Caki2 (cell line): Measurements from ENCODE around the gene GRIN2C. TPM values are rescaled to one million over a fixed set of nuclear protein-coding genes. Genes with fewer than 3 reads are reported as not detected.

ENCODE experiments used
- DNase-seq: peaks from one replicate; pipeline ENCODE4 v3.0.0-alpha.2; 2015; ENCODE audit warnings: low read depth
- in situ Hi-C: cut with HindIII; loops from 2 replicates; pipeline ENCODE4 v1.10.0; 2016; ENCODE audit warnings: low sequenced_read_pairs, low pct_unique_long_range_greater_than_20kb, mixed read lengths
- total RNA-seq: library from RNA; depleted of rRNA; stranded (reverse); fragments of >200 nt; shearing (Covaris generic); gene quantifications from 2 replicates; pipeline ENCODE4 v1.2.3, GENCODE V29; 2014; ENCODE audit warnings: low replicate concordance

Gene GRIN2C
- total RNA-seq, 1 experiment from 2014 or later: 0.51 TPM

DNA sequence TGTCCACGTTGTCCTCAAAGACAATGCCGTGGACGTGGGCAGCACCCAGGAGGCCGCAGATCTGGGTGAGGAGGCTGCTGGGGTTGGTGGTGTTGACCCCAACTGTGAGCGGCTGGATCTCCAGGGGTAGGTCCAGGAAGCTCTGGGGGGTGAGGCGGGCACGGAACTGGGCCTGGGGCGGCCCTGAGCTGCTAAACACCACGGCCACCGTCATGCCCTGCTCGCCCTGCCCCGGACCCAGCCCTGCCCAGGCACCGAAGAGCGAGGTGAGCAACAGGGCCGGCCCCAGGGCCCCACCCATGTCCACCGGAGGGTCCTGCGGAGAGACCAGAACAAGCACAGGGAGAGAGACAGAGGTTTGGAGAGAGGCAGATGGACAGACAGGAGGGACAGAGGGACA is 4.9 kb downstream of the GRIN2C start:
- DNase-seq: no peak
- in situ Hi-C loops: no loop called here

DNA sequence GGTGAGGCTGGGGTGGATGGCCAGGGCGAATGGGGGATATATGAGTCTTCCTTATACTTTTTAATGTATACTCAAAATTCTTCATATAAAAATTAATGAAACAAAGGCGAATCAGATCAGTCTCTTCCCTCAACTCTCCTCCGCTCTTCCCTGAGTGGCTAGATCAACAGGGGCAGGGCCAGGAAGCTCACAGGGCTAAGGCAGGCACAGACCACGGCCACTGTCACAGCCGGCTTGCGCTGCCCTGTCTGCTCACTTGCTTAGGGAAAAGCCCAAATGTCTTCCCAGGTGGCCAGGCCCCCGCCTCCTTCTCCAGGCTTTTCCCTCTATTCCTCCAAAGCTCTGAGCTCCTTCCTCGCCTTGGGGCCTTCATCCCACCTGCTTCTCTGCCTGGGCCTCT is 6.0 kb downstream of the GRIN2C start:
- in situ Hi-C loops: no loop called here
- no peak for DNase-seq

DNA sequence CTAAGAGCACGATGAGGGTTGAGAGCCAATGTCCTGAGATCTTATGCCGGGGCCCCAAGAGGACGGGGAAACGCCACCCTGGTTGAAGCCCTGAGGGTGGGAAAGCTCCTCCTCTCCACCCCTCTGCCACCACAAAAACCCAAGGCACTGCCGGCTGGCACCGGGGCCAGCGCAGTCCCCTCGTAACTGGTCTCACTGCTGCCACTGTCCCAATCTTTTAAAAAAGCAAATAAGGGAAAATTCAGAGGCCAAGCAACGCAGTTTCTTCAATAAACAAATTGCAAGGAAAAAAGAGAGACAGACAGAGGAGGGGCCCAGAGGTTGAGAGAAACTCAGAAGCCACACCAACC is 6.7 kb downstream of the GRIN2C start:
- DNase-seq: no peak
- in situ Hi-C loops: no loop called here

DNA sequence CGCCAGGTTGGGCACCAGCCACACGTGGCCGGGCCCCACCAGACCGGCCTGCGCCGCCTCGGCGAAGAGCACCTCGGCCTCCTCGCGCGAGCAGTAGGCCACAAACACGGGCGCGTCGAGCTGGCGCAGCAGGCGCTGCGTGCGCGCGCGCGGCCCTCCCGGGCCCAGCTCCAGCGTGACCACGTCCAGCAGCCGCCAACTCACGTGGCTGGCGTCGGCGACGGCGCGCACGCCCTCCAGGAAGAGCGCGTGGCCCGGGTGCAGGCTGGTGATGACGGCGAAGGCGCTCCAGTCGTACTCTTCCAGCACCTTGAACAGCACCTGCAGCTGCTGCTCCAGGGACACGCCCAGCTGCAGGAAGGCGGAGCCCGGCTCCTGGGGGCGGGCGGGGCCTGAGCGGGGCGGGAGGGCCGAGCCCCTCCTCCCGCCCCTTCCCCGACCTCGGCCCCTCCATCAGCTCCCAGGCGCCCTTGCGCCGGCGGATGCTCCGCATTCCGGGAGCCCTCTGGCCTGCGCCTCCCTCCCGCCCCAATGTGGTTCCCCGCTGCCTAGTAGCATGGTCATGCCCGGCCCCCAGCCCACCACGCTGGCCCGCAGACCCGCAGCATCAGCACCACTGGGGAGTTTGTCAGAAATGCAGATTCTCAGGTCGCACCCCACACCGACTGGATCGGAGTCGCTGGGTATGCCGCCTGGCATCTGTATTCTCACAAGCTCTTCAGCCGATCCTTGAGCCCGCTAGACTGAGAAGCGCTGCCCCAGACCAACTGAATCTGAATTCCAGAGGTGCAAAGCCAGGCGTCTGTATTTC is 7.2 kb downstream of the GRIN2C start:
- peak; percentile 47 for DNase-seq
- in situ Hi-C loops: no loop called here

DNA sequence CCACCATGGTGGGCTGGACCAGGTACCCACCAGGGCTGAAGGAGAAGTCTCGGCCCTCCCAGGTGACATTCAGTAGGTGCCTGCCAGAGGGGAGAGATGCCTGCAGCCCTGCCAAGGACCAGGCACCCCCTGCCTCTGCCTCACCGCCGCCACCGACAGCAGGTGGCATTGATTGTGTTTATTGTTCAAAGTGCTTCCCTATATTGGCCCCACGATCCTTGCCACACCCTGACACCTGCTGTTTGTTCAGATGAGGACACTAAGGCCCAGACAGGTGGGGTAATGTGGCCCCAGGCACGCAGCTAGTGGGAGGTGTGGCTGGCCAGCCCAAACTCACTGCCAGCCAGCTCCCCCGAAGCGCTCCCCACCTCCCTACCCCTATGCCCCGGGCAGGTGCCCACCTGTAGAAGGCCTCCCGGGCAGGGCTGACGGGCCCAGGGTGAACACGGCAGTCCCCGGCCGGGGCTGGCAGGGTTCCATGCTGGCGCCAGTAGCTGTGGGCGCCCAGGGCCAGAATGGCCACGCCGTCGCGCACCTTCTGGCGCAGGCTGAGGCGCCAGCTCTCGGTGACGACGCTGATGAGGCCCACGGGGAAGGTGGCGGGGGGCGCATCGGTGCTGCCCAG is 8.0 kb downstream of the GRIN2C start:
- no peak for DNase-seq
- in situ Hi-C loops: no loop called here

DNA sequence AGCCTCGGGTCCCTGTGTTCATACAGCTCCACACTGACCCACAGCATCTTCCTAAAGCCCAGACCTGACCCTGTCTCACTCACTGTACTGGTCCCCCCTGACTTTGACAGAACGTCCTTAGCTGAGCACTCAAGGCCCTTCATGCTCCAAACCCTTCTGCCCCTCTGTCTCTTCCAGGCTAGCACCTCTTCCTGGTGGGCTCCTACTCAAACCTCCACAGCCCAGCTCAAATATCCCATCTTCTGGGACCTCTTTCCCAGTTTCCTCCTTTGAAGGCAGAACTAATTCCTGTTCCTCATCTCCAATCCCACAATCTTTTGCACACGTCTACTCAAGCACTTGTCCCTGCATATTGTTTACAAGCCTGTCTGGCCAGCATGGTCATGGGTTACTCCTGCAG is 8.8 kb downstream of the GRIN2C start:
- no peak for DNase-seq
- in situ Hi-C loops: no loop called here

DNA sequence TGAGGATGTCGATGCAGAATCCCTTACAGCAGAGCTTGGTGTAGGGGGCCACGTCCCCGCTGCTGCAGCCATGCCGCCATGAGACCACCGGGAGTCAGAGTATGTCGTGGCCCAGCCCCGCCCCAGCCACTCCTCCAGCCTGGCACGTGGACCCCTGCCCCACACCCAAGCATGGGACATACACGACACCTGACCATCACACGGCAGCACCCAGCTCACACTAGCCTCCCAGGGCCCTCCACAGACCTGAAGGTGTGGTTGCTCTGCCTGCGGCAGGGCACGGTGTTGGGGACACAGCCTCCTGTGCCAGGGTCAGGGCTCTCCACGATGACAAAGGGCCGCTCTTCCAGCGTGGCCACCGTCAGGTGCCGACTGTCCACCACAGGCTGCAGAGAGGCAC is 9.4 kb downstream of the GRIN2C start:
- DNase-seq: no peak
- in situ Hi-C loops: no loop called here

DNA sequence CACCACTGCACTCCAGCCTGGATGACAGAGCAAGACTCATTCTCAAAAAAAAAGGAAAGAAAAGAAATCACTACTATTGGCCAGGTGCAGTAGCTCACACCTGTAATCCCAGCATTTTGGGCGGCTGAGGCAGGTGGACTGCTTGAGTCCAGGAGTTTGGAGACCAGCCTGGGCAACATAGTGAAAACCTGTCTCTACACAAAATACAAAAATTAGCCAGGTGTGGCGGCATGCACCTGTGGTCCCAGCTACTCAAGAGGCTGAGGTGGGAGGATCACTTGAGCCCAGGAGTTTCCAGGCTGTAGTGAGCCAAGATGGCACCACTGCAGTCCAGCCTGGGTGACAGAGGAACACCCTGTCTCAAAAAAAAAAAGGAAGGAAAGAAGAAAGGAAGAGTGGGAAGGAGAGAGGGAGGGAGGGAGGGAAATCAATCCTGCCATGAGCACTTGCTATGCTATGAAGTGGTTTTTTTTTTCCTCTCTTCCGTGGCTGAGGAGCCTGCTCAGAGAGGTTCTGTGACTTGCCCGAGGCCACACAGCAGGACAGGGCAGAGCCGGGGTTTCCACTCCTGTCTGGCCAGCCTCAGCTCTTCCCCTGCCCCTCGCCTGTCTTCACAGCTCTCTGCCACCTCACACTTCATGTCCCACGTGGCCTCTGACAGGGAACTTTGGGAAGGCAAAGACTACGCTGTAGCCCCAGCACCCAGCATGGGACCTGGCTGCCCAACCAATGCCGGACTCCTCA is 10.9 kb downstream of the GRIN2C start:
- in situ Hi-C loops: no loop called here
- no peak for DNase-seq

DNA sequence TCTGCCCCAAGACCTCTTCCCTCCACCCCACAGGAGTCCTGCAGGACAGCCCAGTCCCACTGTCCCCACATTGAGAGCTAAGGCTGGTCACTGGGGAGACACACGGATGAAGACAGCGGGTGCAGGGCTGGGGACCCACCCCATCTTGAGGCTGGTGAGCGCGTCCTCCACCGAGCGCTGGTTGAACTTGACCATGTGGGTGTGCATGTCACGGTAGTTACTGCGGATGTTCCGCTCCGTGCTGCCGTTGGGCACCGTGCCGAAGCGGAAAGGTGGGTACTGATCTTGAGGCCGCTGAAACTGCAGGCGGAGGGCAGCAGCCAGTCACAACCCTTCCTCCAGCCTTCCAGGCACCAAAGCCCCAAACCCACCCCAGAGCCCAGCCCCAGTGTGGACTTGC is 13.1 kb downstream of the GRIN2C start:
- in situ Hi-C loops: no loop called here
- no peak for DNase-seq

DNA sequence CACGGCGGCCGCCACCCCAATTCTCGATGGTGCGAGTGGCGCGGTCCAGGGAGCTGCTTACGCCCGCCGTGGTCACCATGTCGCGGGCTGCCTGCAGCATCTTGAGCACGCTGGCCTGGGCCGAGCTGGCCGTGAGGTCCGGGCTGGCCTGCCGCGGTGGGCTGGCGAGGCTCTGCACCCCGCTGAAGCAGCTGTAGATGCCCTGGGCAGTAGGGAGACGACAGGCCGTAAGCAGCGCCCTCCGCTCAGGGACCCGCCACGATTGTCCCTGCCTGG is 16.4 kb downstream of the GRIN2C start:
- in situ Hi-C loops: no loop called here
- DNase-seq: no peak

DNA sequence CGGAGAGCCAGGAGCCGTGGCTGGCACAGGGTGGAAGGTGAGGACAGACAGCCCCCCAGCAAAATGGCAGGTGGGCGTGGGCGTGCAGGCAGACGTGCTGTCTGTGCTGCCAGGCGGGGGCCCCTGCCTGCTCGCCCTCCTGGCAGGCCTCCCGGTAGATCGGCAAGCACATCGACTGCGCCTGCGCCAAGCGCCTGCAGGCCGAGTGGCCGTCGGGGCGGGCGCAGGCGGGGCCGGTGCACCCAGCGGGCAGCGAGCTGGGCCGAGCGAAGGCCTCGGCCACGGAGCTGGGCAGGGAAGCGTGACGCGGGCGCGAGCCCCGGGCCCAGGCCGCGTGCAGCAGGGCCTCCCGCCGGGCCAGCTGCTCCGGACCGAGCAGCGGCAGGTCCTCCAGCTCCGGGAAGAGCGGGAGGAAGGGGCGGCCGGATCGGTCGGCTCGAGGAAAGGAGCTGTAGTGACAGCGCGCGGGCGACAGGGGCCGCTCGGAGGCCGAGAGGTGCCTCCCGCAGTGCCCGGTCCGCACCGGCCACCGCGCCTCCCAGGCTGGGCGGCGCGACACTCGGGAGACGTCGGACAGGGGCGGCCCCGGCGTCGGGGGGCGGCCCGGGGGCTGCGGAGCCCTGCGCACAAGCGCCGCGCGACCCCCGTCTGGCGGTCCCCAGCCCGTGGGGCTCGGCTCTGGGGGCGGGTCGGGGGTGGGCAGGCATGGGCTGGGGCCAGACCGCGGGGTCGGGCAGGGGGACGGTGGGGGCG is 16.9 kb downstream of the GRIN2C start:
- DNase-seq: peak; percentile 78
- in situ Hi-C loops: no loop called here

DNA sequence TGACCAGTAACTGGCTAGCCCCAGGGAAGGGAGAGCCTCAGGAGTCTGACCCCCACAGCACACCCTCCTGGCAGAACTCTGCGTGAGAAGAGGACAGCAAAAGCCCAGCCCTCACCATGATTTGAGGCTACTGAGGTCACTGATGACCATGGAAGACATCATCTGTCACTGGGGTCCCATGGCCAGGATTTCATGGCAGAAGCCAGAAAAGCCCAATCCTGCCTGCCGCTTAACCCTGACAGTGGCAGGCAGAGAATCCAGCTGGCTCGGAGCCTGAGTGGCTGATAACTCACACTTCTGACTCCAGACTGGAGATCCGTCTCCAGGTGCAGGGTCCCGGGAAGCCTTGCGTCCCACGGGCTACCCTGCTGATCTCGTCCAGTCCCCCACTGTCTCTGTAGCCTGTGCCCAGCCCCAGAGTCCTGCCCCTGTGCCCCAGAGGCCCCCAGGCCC is 17.5 kb downstream of the GRIN2C start:
- in situ Hi-C loops: no loop called here
- no peak for DNase-seq

DNA sequence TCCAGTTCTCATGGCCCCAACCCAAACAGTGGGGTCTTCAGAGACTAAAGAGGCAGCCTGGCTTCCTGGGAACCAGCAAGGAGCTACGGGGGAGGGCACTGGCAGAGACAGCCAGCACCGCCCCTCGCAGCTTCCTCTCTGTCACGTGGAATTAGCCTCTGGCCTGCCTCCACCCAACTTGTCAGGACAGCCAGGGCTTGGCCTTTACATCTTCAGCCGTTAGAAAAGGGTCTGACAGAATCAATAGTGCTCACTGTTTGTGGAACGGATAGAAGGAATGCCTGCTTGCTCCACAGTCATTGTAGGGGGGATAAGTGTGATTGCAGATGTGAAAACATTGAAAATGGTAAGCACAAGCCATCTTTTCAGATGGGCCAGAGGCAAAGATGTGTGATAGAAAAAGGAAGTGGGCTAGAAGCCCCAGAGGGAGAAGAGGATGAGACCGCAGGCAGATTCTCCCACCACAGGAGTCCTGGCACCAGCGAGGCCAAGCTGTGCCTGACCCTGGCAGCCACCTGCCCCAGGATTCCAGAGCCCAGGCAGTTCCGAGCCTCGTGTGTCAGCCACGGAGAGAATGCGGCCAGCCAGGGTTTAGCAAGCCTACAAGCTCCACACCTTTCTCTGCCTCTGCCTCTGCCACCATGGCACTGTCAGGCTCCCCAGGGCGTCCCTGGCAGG is 18.6 kb downstream of the GRIN2C start:
- no peak for DNase-seq

DNA sequence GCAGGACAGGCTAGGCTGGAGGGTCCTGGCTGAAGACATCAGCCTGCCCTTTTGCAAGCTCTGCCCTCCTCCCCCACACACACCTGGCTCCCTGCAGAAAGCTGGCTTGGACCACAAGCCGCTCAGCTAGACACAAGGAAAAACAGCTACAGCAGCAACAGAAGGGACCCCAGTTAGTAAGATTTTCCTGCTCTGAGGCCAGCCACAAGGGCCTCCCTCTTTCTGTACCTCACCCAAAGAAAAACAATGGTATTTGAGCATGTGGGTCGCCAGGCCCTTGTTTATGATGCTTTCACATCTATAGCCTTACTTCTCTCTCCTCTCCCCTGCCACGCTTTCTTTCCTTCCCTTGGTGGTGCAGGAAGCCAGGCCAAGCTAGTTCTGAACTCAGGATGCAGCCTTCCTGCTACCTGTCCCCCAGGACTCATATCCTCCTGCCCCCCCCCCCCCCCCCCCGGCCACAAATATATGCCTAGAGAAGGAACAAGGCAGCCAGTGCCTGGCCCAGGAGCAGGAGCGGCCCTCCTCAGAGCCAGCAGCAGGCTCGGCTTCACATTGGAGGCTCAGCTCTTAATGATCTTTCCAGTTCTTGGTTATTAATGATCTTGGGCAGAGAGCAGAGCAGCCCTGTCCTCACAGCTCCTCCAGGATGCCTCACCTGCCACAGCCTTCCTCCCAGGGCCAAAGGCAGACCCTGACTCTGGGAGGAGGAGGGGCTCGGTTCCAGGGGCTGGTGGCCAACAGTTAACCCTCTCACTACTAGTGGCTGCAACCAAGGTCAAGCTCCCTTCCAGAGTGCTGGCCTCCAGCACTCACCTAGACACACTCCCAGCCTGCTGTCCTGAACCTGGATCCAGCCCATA is 19.5 kb downstream of the GRIN2C start:
- in situ Hi-C loops: no loop called here
- DNase-seq: no peak

More for the DNA sequence above, 18.6 kb downstream of the GRIN2C start:
- in situ Hi-C loops: no loop called here

DNA sequence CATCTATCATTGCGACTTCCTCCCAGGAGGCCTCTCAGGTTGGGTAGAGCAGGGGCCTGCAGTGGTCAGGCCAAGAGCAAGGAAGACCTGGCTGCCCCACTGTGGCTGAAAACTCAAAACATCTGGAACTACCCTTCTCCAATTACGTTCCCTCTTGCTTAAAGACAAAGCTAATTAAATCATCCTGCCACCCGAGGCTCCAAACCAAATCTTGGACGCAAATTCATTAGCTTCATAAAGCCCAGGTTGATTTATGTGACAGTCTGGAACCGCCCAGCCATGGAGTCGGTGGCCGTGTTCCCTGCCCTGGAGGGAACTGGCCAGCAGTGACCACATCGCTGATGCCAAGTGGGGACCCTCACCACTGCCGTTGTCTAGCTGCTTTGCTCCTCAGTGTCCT is 21.4 kb downstream of the GRIN2C start:
- no peak for DNase-seq
- in situ Hi-C loops: no loop called here

DNA sequence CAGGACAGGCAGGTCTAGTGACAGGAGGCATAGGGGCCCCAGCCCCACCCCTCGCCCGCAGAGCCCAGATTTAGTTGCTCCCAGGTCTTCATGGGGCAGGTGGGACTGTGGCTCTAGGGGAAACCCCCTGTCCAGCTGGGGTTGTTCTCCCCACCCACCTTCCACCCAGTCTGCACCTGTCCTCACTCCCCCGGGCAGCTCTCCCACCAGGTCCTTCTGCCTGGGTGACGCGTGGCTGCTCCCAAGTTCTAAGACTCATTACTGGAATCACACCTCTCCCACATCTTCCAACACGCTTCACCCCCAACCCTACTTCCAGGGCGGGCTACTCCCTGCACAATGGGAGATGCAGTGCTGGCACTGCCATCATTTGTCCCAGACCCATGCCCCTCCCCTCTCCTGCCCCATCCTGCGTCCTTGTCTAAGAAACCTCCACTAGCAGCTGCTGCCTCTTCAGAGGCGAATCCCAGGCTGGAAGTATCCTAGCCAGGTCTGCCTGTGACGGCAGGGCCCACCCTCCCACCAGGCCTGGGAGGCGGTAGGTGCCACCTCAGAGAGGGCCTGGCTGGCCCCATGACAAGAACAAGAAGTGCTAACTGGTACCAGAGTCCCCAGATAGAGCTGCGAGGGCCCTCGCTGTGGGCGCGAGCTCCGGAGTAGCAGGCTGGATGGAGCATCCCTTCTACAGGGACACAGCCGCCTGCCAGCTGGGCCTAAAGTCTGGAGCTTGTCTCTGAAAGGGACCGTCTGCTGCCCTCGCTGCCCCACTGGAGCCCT is 22.8 kb downstream of the GRIN2C start:
- DNase-seq: no peak
- in situ Hi-C loops: no loop called here

DNA sequence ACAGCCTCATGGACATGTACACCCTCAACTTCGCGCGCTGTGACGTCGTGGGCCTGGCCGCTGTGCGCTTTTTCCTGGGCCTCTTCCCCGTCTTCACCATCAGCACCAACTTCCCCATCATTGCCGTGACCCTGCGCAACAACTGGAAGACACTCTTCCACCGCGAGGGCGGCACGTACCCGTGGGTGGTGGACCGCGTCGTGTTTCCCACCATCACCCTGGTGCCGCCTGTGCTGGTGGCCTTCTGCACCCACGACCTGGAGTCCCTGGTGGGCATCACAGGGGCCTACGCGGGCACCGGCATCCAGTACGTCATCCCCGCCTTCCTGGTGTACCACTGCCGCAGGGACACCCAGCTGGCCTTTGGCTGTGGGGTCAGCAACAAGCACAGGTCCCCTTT is 23.5 kb downstream of the GRIN2C start:
- in situ Hi-C loops: no loop called here
- no peak for DNase-seq
